Testis (tissue), 2 donors: ENCODE data around the gene SART3.

Source experiments
- POLR2A ChIP-seq: fragments of 450-650 bp; IDR thresholded peaks from one replicate; pipeline ENCODE4 v1.6.1; 2017; ENCODE audit warnings: antibody characterized with exemption, mild to moderate bottlenecking, moderate library complexity
- TF ChIP-seq, protein P1 (sequence below), 3 experiments: fragments of 450-650 bp in 2 of 3; fragments of 200-600 bp in 1 of 3; sonication (generic) in 1 of 3; IDR thresholded peaks; one replicate each; pipeline ENCODE4 v1.5.1; 2016 to 2019; ENCODE audit warnings: antibody characterized with exemption in 3 of 3, mild to moderate bottlenecking in 2 of 3, moderate library complexity in 1 of 3

- TF ChIP-seq, protein P1, sequence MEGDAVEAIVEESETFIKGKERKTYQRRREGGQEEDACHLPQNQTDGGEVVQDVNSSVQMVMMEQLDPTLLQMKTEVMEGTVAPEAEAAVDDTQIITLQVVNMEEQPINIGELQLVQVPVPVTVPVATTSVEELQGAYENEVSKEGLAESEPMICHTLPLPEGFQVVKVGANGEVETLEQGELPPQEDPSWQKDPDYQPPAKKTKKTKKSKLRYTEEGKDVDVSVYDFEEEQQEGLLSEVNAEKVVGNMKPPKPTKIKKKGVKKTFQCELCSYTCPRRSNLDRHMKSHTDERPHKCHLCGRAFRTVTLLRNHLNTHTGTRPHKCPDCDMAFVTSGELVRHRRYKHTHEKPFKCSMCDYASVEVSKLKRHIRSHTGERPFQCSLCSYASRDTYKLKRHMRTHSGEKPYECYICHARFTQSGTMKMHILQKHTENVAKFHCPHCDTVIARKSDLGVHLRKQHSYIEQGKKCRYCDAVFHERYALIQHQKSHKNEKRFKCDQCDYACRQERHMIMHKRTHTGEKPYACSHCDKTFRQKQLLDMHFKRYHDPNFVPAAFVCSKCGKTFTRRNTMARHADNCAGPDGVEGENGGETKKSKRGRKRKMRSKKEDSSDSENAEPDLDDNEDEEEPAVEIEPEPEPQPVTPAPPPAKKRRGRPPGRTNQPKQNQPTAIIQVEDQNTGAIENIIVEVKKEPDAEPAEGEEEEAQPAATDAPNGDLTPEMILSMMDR (IDR thresholded peaks at IDR 0.05), result no peak
- no peak for TF ChIP-seq POLR2A
Observed at GRCh38 chr12:108482717-108483212, 78.2 kb downstream of the SART3 start.
